Body of pancreas (tissue), 4 donors: ENCODE results near the gene CDK4.

Experiments
- CTCF ChIP-seq, 7 experiments: fragments of 450-650 bp in 4 of 7; fragments of 200-600 bp in 3 of 7; sonication (generic) in 3 of 7; IDR thresholded peaks; one replicate each; pipeline ENCODE4 v1.5.1; 2016 to 2019; ENCODE audit warnings: antibody characterized with exemption in 7 of 7
- POLR2A ChIP-seq, 3 donors: fragments of 450-650 bp; IDR thresholded peaks; one replicate each; pipeline ENCODE4 v1.6.1; 2016; ENCODE audit warnings: antibody characterized with exemption in 3 of 3, mild to moderate bottlenecking in 2 of 3

- TF ChIP-seq CTCF (IDR thresholded peaks at IDR 0.05) = no peak
- TF ChIP-seq POLR2A (IDR thresholded peaks at IDR 0.05) = no peak
Measured at GRCh38 chr12:57755194-57755453, 3.0 kb upstream of the CDK4 start.
